HuH-7.5 (cell line): Measurements from ENCODE around the gene GPR78.
"Not testable (repeated sequence)": the region's sequence is repeated elsewhere in the genome, so short reads cannot be mapped to it uniquely, and the experiment has no call there.

ENCODE experiments used
- DNase-seq: peaks from one replicate; pipeline ENCODE4 v3.0.0; 2011; ENCODE audit warnings: low spot score

Gene GPR78

DNA sequence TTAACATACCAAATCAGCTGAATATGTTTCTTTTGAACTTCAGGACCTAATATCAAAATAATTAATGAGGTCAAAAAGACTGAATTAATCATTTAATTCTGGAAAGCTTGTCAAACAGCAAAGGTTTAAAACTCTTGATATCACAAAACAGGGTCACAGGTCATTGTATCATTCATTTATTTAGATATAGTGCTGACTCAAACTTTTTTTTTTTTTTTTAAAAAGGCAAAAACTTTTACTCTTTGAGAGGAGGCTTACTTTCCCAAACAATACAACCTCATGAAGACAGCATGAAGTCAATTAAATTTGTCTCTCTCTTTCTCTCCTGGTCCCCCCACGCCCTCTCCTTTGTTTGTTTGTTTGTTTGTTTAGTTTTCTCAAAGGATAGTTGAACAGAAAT lies 15.6 kb upstream of the GPR78 start:
- DNase-seq = no peak

DNA sequence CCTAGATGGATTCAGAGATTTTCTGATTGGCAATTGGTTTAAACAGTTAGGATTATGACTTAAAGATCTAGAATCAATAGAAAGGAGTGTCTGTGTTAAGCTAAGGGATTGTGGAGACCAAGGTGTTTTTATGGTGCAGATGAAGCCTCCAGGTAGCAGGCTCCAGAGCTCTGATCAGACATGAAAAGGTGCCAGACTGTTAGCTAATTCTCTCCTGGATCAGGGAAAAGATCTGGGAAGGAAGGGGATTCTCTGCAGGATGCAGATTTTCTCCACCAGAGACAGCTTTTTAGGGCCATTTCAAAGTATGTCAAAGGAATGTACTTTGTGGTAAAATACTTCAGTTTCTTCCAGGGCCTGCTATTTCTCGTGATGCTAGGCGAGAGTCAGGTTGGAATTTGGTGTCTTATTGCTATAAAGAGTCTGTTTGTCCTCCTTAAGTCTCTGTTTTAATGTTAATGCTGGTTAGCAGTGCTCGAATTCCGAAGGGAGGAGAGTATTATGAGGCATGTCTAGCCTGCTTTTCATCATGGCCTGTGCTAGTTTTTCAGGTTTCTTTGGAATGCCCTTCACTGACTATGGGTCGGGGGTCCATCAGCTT lies 12.0 kb upstream of the GPR78 start:
- DNase-seq = no peak

DNA sequence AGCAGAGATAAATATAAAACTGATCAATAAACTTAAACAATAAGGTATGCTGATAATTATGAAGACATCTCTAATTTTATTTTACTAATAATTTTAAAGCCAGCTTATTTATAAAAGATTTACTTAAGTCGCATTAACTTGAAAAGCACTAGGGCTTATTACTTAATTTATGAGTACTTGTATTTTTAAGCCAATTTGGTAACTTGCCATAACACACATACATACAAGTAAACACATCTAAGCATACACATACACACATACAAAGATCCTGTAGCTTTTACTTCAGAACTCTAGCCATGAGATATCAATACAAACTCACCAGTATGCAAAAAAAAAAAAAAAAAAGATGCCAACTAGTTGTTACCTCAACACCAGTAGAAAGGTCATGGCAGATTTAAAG lies 10.0 kb upstream of the GPR78 start:
- DNase-seq = no peak

- no peak for DNase-seq
Measured at GRCh38 chr4:8571702-8572685, 8.2 kb upstream of the GPR78 start.

- no peak for DNase-seq
Measured at GRCh38 chr4:8573266-8573665, 6.9 kb upstream of the GPR78 start.

- no peak for DNase-seq
Measured at GRCh38 chr4:8574796-8575370, 5.3 kb upstream of the GPR78 start.

GRCh38 chr4:8575457-8575856 lies 4.7 kb upstream of the GPR78 start:
- no peak for DNase-seq

DNA sequence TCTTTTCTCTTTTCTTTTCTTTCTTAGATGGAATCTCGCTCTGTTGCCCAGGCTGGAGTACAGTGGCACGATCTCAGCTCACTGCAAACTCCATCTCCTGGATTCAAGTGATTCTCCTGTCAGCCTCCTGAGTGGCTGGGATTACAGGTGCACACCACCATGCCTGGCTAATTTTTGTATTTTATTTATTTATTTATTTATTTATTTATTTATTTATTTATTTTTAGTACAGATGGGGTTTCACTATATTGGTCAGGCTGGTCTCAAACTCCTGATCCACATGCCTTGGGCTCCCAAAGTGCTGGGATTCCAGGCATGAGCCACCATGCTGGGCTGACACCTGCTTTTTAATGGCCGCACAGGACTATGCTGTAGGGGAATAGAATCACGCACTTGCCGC lies 3.6 kb upstream of the GPR78 start:
- DNase-seq = not testable (repeated sequence)

DNA sequence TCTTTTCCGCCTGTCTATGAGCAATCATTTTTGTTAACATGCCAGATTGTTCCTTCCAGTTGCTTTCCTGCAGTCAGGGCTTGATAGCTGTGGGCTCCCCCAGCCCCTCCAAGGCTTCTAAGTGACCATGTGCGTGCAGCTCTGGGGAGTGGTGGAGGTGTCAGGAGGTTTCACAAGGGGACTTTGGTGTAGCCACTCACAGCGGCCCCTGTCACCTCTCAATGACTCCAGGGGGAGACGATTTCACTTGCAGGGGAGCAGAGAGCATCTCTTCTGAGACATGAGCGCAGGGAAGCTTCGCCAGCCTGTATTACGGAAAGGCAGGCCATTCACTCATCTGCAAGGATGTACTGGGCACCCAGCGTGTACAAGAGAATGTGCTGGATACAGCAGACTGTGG lies 3.1 kb upstream of the GPR78 start:
- no peak for DNase-seq

DNA sequence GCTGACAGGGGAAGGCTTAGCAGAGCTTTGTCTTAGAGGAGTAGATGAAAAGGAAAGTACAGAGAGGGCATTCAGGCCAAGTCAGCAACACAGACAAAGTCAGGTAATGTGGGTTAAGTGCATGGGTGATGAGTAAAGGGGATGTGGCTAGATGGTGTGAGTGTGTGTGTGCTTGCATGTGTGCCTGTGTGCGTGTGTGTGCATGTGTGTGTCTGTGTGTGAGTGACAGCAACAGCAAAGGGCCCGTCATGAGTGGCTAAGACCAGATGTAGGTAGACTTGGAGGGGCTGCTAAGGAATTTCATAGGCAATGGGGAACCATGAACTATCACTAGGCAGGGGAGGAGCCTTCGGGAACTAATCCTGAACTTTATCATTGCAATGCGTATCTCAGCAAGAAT lies 2.2 kb upstream of the GPR78 start:
- no peak for DNase-seq

DNA sequence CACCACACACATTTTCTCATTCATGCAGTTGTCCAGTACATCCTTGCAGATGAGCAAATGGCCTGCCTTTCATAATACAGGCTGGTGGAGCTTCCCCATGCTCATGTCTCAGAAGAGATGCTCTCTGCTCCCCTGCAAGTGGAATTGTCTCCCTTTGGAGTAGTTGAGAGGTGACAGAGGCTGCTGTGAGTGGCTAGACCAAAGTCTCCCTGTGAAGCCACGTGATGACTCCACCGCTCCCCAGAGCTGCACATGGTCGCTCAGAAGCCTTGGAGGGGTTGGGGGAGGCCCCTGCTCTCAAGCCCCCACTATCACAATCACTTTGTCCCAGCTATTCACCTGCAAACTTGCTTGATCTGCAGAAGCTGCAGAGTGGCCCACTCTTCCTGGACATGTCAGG lies 1.5 kb upstream of the GPR78 start:
- no peak for DNase-seq

DNA sequence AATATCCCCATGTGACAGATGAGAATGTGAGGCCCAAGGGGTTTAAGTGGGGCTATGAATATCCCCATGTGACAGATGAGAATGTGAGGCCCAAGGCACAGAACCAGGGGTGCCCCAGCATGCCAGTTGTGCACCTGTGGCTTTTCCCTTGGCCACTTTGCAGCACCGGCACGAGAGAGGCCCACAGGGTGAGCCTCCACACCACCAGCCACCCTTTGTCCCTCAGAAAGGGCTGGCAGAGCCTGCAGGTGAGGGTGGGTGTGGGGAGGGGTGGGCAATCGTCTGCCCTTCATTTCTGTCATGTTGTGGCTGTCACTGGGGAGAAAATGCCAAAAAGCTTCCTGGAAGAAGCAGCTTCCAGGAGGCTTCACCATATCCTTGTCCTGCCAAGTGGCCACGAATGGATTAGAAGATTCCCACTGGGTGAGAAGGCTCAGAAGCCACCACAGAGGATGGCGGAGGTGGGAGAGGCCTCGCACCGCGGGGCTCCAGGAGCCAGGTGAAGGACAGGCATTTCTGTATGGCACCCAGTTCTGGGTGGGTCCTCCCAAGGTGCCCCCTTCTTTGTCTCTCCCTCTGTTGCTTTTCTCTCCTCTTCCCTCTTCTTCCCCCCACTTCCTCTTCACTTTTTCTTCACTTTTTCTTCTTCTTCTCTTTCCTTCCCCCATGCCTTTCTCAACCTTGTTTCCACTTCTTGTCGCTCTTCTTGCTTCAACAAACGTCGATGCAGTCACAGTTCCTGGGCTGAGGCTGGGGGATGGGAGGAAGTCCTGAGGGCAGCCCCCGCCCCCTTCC lies 469 bp upstream of the GPR78 start:
- DNase-seq = no peak

GRCh38 chr4:8581094-8581861 lies 1.1 kb downstream of the GPR78 start:
- DNase-seq = no peak

- DNase-seq = no peak
Measured at GRCh38 chr4:8582016-8582415, 1.8 kb downstream of the GPR78 start.

- DNase-seq = no peak
Measured at GRCh38 chr4:8582436-8582835, 2.2 kb downstream of the GPR78 start.

DNA sequence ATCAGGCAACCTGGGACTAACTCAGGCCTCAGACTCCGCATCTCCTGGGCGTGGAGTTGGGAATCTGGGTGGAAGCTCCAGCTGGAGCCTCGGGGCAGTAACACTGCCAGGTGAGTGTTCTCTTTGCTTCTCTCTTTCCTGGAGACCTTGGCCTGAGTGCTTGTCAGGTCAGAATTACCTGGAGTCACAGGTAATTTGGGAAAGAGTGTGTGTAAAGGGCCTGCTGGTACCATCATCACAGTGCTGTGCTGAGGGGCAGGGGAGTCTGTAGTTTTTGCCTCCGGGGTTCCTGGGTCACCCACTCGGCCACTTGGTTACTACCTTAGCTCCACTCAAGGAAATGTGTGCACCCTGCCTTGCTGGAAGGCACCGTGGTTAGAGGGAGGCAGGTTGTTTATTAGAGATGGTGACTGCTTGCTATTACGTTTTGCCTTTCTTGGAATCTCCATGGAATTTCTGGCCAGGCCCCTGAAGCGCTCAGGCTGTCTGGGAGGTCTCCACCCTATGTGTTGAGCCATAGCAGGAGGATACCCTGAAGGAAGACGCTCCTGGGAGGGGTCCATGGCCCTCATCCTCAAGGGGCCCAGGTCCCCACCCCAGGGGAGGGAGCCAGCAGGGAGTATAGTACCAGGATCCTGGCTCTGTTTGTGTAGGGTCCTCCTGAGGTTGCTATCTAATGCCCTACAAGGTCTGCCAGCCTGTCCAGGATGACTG lies 2.9 kb downstream of the GPR78 start:
- no peak for DNase-seq

- DNase-seq = no peak
Measured at GRCh38 chr4:8583655-8584025, 3.4 kb downstream of the GPR78 start.

DNA sequence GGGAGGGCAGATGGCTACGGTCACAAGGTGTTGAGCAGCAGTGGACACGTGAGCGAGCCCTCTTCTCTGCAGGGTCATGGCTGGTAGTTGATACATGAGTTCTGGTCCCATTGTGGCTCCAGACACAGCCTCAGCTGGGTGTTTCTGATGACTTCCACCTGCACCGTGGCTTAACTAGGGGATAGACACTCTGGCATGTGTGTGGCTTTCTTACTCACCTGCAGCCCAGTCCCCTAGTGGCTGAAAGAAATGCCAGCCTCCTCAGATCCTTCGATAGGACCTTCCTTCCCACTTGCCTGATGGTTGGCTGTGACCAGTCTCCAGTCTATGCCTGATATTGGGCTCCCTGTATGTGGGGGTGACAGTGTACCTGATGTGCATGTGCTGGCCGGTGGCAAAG lies 5.0 kb downstream of the GPR78 start:
- no peak for DNase-seq

GRCh38 chr4:8585721-8586212 lies 5.6 kb downstream of the GPR78 start:
- no peak for DNase-seq

DNA sequence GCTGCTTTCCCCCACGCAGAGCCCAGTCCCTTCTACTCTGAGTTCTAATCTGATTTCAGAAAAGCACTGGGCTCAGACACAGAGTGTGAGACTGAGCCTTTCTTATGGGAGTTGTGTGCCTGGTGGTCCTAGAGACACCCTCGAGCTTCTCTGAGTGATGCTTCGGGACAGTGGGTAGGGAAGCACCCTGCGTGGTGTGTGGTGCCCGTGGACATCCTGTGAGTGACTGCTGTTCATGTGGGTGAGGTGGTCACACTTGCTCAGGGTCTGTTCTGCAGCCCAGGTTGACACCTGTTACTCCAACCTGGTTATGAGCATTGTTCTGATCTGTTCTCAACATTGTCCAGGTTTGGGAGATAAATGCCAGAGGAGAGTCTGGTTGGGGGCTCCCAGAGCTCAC lies 6.1 kb downstream of the GPR78 start:
- no peak for DNase-seq
